GM23338 (cell line): Measurements from ENCODE around the gene TMEM141. TPM values are rescaled to one million over a fixed set of nuclear protein-coding genes. Genes with fewer than 3 reads are reported as not detected.

ENCODE experiments used
- ATAC-seq: fragments of 200-7000 bp; cut with Tn5 transposase; 3 replicates; pipeline ENCODE4 v1.9.1; 2020
- DNase-seq: peaks from one replicate; pipeline ENCODE4 v3.0.0-alpha.2; 2015; ENCODE audit warnings: low spot score
- H2AFZ ChIP-seq: fragments of 200-600 bp; sonication (generic); 2 replicates; pipeline ENCODE4 v1.8.0; 2016; ENCODE audit warnings: antibody characterized with exemption, mild to moderate bottlenecking, moderate library complexity
- H3F3A ChIP-seq: fragments of 200-600 bp; sonication (generic); replicated peaks from 2 replicates; pipeline ENCODE4 v1.8.0; 2017; ENCODE audit warnings: antibody characterized with exemption, mixed run types, low read depth
- H3K27ac ChIP-seq: fragments of 200-600 bp; sonication (generic); 2 replicates; pipeline ENCODE4 v1.6.1; 2016; ENCODE audit warnings: low read depth
- H3K27me3 ChIP-seq: fragments of 200-600 bp; sonication (generic); 2 replicates; pipeline ENCODE4 v1.8.0; 2016; ENCODE audit warnings: mild to moderate bottlenecking, mixed run types, moderate library complexity; ENCODE audit not compliant: insufficient read depth
- H3K36me3 ChIP-seq: fragments of 200-600 bp; sonication (generic); 2 replicates; pipeline ENCODE4 v1.8.0; 2016; ENCODE audit warnings: mild to moderate bottlenecking; ENCODE audit not compliant: insufficient read depth
- H3K4me1 ChIP-seq: fragments of 200-600 bp; sonication (generic); 2 replicates; pipeline ENCODE4 v1.8.0; 2016; ENCODE audit warnings: mild to moderate bottlenecking, moderate library complexity; ENCODE audit not compliant: insufficient read depth
- H3K4me2 ChIP-seq: fragments of 200-600 bp; sonication (generic); 2 replicates; pipeline ENCODE4 v1.7.1; 2017; ENCODE audit warnings: mixed run types
- H3K4me3 ChIP-seq: fragments of 200-600 bp; sonication (generic); 2 replicates; pipeline ENCODE4 v1.6.1; 2016; ENCODE audit warnings: mixed run types
- H3K79me2 ChIP-seq: fragments of 200-600 bp; sonication (generic); replicated peaks from 2 replicates; pipeline ENCODE4 v1.8.0; 2017; ENCODE audit warnings: mild to moderate bottlenecking; ENCODE audit not compliant: insufficient read depth
- H3K9me2 ChIP-seq: fragments of 200-600 bp; sonication (generic); 2 replicates; pipeline ENCODE4 v1.8.0; 2017; ENCODE audit not compliant: insufficient read depth
- H4K20me1 ChIP-seq: fragments of 200-600 bp; sonication (generic); replicated peaks from 2 replicates; pipeline ENCODE4 v1.8.0; 2017; ENCODE audit warnings: mild to moderate bottlenecking; ENCODE audit not compliant: insufficient read depth
- H3K27ac Mint-ChIP-seq: 2 replicates; pipeline ENCODE4 v1.8.0; 2020; ENCODE audit warnings: inconsistent platforms, mild to moderate bottlenecking, moderate library complexity, mixed read lengths
- H3K27me3 Mint-ChIP-seq: 3 replicates; pipeline ENCODE4 v1.8.0; 2022; ENCODE audit warnings: low read depth, mild to moderate bottlenecking, moderate library complexity, mixed read lengths, inconsistent platforms; ENCODE audit not compliant: insufficient read depth, poor library complexity
- H3K36me3 Mint-ChIP-seq: 3 replicates; pipeline ENCODE4 v1.8.0; 2021; ENCODE audit warnings: low read depth, mild to moderate bottlenecking, inconsistent platforms, moderate library complexity, mixed read lengths
- H3K4me1 Mint-ChIP-seq: 3 replicates; pipeline ENCODE4 v1.8.0; 2020; ENCODE audit warnings: mild to moderate bottlenecking, inconsistent platforms, mixed read lengths
- H3K4me3 Mint-ChIP-seq: 3 replicates; pipeline ENCODE4 v1.8.0; 2021; ENCODE audit warnings: moderate library complexity, mild to moderate bottlenecking, inconsistent platforms, mixed read lengths
- H3K9me3 Mint-ChIP-seq: 3 replicates; pipeline ENCODE4 v1.8.0; 2020; ENCODE audit warnings: moderate library complexity, mild to moderate bottlenecking, inconsistent platforms, mixed read lengths
- CREB1 ChIP-seq: fragments of 250-450 bp; sonication (Bioruptor Pico); IDR thresholded peaks from 2 replicates; pipeline ENCODE4 v1.5.0; 2020; ENCODE audit warnings: low read depth, mild to moderate bottlenecking, moderate library complexity
- CTCF ChIP-seq, 2 experiments: fragments of 200-600 bp in 1 of 2; sonication (generic) in 1 of 2; conservative IDR thresholded peaks; 2 replicates each; pipeline versions ENCODE4 v1.5.1 to v1.6.1; 2016 to 2017; ENCODE audit warnings: antibody characterized with exemption in 2 of 2, low read depth in 2 of 2, mild to moderate bottlenecking in 2 of 2, moderate library complexity in 1 of 2
- EZH2 ChIP-seq: fragments of 200-600 bp; sonication (generic); IDR thresholded peaks from one replicate; pipeline ENCODE4 v1.8.0; 2017; ENCODE audit warnings: antibody characterized with exemption, mild to moderate bottlenecking, low read depth; ENCODE audit not compliant: unreplicated experiment
- EZH2phosphoT487 ChIP-seq: fragments of 200-600 bp; sonication (generic); IDR thresholded peaks from one replicate; pipeline ENCODE4 v1.8.1; 2018; ENCODE audit warnings: antibody characterized with exemption; ENCODE audit not compliant: unreplicated experiment
- JUNB ChIP-seq: IDR thresholded peaks from one replicate; pipeline ENCODE4 v1.6.1; 2016; ENCODE audit warnings: antibody characterized with exemption; ENCODE audit not compliant: unreplicated experiment
- NANOG ChIP-seq: IDR thresholded peaks from 2 replicates; pipeline ENCODE4 v1.6.1; 2016; ENCODE audit warnings: antibody characterized with exemption, borderline replicate concordance
- POLR2AphosphoS5 ChIP-seq: IDR thresholded peaks from 2 replicates; pipeline ENCODE4 v1.6.1; 2016; ENCODE audit warnings: antibody characterized with exemption, low read depth
- STAT1 ChIP-seq: IDR thresholded peaks from one replicate; pipeline ENCODE4 v1.6.1; 2016; ENCODE audit warnings: antibody characterized with exemption; ENCODE audit not compliant: unreplicated experiment
- ZNF114 ChIP-seq: fragments of 250-450 bp; sonication (Bioruptor Pico); IDR thresholded peaks from 2 replicates; pipeline ENCODE4 v1.5.0; 2020; ENCODE audit warnings: mild to moderate bottlenecking, moderate library complexity
- ZNF331 ChIP-seq: fragments of 250-450 bp; sonication (Bioruptor Pico); IDR thresholded peaks from 2 replicates; pipeline ENCODE4 v1.5.0; 2020; ENCODE audit warnings: low read depth, mild to moderate bottlenecking, moderate library complexity
- ZNF462 ChIP-seq: fragments of 250-450 bp; sonication (Bioruptor Pico); IDR thresholded peaks from 2 replicates; pipeline ENCODE4 v1.5.0; 2020; ENCODE audit warnings: mild to moderate bottlenecking, moderate library complexity
- polyA plus RNA-seq: library from polyadenylated mRNA; unstranded; fragments of >200 nt; fragmentation: Nextera tagmentation; extraction: Ambion mirVana; gene quantifications from 2 replicates; pipeline ENCODE4 v1.2.1, GENCODE V29; 2016
- total RNA-seq: library from RNA; depleted of rRNA; stranded (reverse); fragments of >200 nt; shearing (Covaris generic); gene quantifications from 2 replicates; pipeline ENCODE4 v1.2.3, GENCODE V29; 2014
- TF ChIP-seq, protein P1 (sequence below): IDR thresholded peaks from one replicate; pipeline ENCODE4 v1.6.1; 2018; ENCODE audit warnings: antibody characterized with exemption; ENCODE audit not compliant: unreplicated experiment
- TF ChIP-seq, protein P2 (sequence below): IDR thresholded peaks from 2 replicates; pipeline ENCODE4 v1.6.1; 2016; ENCODE audit warnings: antibody characterized with exemption

TMEM141 gene
- total and polyA plus RNA-seq, 2 experiments from 2014 or later, result 71.4 to 90.5 TPM

DNA sequence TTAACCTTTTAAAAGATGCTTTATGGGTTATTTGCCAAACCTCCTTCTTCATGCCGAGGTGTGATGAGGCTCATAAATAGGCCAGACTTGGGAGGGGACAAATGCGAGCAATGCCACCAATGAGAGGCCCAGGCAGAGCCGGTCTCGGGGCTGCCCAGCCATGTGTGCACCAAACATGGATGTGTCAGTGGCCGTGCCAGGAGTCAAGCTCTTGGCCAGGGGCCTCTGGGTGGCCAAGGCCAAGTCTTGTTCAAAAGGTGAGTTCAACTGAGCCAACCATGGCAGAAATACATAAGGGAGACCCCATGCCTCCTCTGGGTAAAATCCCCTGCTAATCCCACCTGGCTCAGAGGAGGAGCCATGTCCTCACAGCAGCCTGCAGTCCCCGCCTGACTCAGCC is 16.0 kb upstream of the TMEM141 start:
- TF ChIP-seq ZNF114 (CRISPR knock-in tag), result no peak
- TF ChIP-seq JUNB, result no peak
- no peak for TF ChIP-seq EZH2
- TF ChIP-seq STAT1, result no peak
- TF ChIP-seq CREB1, result no peak
- TF ChIP-seq ZNF331, result no peak
- no peak for TF ChIP-seq POLR2AphosphoS5
- TF ChIP-seq ZNF462 (CRISPR knock-in tag), result no peak
- no peak for TF ChIP-seq EZH2phosphoT487
- TF ChIP-seq NANOG, result no peak
- no peak for TF ChIP-seq CTCF (conservative IDR thresholded peaks at IDR 0.05; ENCODE audit: low read depth in 2 of 2)
- TF ChIP-seq, protein P1, sequence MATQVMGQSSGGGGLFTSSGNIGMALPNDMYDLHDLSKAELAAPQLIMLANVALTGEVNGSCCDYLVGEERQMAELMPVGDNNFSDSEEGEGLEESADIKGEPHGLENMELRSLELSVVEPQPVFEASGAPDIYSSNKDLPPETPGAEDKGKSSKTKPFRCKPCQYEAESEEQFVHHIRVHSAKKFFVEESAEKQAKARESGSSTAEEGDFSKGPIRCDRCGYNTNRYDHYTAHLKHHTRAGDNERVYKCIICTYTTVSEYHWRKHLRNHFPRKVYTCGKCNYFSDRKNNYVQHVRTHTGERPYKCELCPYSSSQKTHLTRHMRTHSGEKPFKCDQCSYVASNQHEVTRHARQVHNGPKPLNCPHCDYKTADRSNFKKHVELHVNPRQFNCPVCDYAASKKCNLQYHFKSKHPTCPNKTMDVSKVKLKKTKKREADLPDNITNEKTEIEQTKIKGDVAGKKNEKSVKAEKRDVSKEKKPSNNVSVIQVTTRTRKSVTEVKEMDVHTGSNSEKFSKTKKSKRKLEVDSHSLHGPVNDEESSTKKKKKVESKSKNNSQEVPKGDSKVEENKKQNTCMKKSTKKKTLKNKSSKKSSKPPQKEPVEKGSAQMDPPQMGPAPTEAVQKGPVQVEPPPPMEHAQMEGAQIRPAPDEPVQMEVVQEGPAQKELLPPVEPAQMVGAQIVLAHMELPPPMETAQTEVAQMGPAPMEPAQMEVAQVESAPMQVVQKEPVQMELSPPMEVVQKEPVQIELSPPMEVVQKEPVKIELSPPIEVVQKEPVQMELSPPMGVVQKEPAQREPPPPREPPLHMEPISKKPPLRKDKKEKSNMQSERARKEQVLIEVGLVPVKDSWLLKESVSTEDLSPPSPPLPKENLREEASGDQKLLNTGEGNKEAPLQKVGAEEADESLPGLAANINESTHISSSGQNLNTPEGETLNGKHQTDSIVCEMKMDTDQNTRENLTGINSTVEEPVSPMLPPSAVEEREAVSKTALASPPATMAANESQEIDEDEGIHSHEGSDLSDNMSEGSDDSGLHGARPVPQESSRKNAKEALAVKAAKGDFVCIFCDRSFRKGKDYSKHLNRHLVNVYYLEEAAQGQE, result no peak
- TF ChIP-seq, protein P2, sequence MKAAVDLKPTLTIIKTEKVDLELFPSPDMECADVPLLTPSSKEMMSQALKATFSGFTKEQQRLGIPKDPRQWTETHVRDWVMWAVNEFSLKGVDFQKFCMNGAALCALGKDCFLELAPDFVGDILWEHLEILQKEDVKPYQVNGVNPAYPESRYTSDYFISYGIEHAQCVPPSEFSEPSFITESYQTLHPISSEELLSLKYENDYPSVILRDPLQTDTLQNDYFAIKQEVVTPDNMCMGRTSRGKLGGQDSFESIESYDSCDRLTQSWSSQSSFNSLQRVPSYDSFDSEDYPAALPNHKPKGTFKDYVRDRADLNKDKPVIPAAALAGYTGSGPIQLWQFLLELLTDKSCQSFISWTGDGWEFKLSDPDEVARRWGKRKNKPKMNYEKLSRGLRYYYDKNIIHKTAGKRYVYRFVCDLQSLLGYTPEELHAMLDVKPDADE, result no peak
- no peak overlapping the region for H3K4me2 ChIP-seq
- H3K27ac Mint-ChIP-seq, result no peak overlapping the region
- peaks cover 12% of the 10 kb centered on the region for H3K4me1 Mint-ChIP-seq
- H3F3A ChIP-seq, result 0 out of 2 replicates have a peak, but pooled peaks cover 7% of the 10 kb centered on the region
- 0 out of 2 replicates have a peak, but pooled peaks cover 4% of the 10 kb centered on the region for H3K9me2 ChIP-seq
- H3K4me3 ChIP-seq, result no peak overlapping the region
- H3K4me1 ChIP-seq, result no peaks in the 10 kb centered on the region
- H3K79me2 ChIP-seq, result no peaks in the 10 kb centered on the region
- H3K36me3 Mint-ChIP-seq, result peaks cover 19% of the 10 kb centered on the region
- H3K27me3 ChIP-seq, result no peaks in the 10 kb centered on the region
- no peak for ATAC-seq
- H4K20me1 ChIP-seq, result no peaks in the 10 kb centered on the region
- DNase-seq, result no peak
- no peak overlapping the region for H3K27ac ChIP-seq
- H3K9me3 Mint-ChIP-seq, result peaks cover 27% of the 10 kb centered on the region
- peaks cover 23% of the 10 kb centered on the region for H3K27me3 Mint-ChIP-seq
- no peak overlapping the region for H3K4me3 Mint-ChIP-seq
- no peaks in the 10 kb centered on the region; the same call in 1 of the 2 replicates for H3K36me3 ChIP-seq
- H2AFZ ChIP-seq, result no peak overlapping the region
